ENCODE results near the gene POR.
"Not testable (repeated sequence)": the region's sequence is repeated elsewhere in the genome, so short reads cannot be mapped to it uniquely, and the experiment has no call there.

Gene POR

GRCh38 chr7:76029682-76030081 is 114.7 kb downstream of the POR start:
- not testable (repeated sequence) for DNase-seq (ENCODE audit: low spot score)

GRCh38 chr7:76031964-76032363 is 117.0 kb downstream of the POR start:
- DNase-seq (ENCODE audit: low spot score) = no peak

Data from RKO (cell line).